ENCODE data around the gene KIAA0232.

The KIAA0232 gene

DNA sequence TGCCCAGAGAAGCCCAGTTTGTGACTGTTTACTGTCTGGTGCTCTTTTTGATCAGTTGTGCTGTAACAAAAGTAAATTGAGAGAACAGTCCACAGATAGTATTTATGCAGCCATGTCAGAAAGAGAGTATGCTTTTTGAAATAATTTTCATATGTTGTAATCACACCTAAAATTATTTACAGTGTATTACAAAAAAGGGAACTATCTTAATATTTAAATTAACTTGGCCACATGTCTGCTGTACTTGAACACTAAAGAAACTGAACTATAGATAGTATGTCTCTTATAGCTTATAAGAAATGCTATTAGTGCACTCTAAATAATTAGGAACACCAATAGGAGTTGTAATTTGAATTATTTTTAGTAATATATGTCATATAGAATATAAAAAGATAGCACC lies 30.2 kb downstream of the KIAA0232 start:
- TF ChIP-seq, protein P1, sequence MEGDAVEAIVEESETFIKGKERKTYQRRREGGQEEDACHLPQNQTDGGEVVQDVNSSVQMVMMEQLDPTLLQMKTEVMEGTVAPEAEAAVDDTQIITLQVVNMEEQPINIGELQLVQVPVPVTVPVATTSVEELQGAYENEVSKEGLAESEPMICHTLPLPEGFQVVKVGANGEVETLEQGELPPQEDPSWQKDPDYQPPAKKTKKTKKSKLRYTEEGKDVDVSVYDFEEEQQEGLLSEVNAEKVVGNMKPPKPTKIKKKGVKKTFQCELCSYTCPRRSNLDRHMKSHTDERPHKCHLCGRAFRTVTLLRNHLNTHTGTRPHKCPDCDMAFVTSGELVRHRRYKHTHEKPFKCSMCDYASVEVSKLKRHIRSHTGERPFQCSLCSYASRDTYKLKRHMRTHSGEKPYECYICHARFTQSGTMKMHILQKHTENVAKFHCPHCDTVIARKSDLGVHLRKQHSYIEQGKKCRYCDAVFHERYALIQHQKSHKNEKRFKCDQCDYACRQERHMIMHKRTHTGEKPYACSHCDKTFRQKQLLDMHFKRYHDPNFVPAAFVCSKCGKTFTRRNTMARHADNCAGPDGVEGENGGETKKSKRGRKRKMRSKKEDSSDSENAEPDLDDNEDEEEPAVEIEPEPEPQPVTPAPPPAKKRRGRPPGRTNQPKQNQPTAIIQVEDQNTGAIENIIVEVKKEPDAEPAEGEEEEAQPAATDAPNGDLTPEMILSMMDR (IDR thresholded peaks at IDR 0.05; ENCODE audit: low read depth, low read length, missing control alignments), result no peak
- in situ Hi-C loops (cut with HindIII; ENCODE audit: low sequenced_read_pairs), result no loop called here
- no peak for DNase-seq (ENCODE audit: low read depth)
- H3K4me3 ChIP-seq (ENCODE audit: low read depth, low read length), result no peak overlapping the region

DNA sequence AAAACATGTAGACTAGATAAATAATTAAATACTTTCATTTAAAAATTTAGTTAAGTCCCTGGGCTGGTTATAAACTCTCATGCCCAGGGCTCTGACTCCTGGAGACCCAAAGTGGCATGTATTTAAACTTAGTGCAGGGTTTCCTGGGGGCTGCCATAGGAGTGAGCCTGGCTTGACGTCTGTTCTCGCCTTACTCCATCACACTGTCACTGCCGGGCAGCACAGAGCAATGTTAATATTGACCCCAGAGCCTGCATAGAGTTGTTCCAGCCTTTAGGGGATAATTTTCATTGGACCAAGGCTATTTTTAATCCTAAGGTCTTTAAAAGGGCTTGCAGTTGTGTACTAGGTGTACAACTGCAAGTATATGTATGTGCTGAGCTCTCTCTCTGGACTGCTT lies 31.2 kb downstream of the KIAA0232 start:
- in situ Hi-C loops (cut with HindIII; ENCODE audit: low sequenced_read_pairs), result no loop called here
- TF ChIP-seq, protein P1 (IDR thresholded peaks at IDR 0.05; ENCODE audit: low read depth, low read length, missing control alignments), result no peak
- H3K4me3 ChIP-seq (ENCODE audit: low read depth, low read length), result no peak overlapping the region
- DNase-seq (ENCODE audit: low read depth), result no peak

DNA sequence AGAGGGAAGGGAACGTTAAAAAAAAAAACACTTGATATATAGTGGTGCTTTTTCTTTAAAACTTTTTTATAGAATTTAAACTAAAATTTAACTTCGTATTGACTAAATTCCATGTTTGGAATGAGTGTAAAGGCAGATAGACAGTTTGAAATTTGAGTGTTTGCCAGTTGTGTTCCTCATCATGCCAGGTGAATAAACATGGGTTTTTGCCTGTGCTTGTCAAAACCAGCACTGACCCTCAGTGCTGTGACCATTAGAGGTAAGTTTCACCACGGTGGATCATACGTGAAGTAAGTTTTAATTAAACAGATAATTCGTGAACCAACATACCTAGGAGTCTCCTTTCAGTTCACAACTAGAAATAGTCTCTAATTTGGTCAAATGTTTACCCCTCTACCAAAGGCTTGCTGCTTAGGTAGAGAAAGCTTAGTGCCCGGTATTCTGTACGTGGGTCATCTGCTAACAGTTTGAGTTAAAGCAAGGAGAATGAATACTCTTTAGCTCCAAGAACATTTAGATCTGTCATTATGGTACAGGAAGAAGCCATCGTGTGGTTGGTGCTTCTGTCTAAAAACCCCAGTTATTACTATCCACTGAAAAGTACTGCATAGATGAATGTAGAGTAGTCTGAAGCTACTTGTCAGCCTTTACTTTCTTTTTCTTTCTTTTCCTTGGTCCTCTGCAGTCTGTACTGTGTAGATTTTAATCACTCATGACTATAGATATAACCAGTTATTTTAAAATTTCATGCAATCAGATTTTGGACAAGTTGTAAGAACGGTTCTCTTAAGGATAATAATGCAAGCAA lies 32.7 kb downstream of the KIAA0232 start:
- in situ Hi-C loops (cut with HindIII; ENCODE audit: low sequenced_read_pairs), result no loop called here
- DNase-seq (ENCODE audit: low read depth), result no peak
- H3K4me3 ChIP-seq (ENCODE audit: low read depth, low read length), result no peak overlapping the region
- TF ChIP-seq, protein P1 (IDR thresholded peaks at IDR 0.05; ENCODE audit: low read depth, low read length, missing control alignments), result no peak

DNA sequence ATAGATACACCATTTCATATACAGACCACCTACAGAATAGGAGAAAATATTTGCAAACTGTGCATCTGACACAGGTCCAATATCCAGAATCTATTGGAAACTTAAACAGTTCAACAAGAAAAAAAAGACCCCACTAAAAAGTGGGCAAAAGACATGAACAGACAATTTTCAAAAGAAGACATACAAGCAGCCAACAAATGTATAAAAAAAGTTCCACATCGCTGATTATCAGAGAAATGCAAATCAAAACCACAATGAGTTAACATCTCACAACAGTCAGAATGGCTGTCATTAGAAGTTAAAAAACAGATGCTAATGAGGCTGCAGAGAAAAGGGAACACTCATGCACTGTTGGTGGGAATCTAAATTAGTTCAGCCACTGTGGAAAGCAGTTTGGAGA lies 36.8 kb downstream of the KIAA0232 start:
- H3K4me3 ChIP-seq (ENCODE audit: low read depth, low read length), result no peak overlapping the region
- TF ChIP-seq, protein P1 (IDR thresholded peaks at IDR 0.05; ENCODE audit: low read depth, low read length, missing control alignments), result no peak
- in situ Hi-C loops (cut with HindIII; ENCODE audit: low sequenced_read_pairs), result no loop called here
- no peak for DNase-seq (ENCODE audit: low read depth)

DNA sequence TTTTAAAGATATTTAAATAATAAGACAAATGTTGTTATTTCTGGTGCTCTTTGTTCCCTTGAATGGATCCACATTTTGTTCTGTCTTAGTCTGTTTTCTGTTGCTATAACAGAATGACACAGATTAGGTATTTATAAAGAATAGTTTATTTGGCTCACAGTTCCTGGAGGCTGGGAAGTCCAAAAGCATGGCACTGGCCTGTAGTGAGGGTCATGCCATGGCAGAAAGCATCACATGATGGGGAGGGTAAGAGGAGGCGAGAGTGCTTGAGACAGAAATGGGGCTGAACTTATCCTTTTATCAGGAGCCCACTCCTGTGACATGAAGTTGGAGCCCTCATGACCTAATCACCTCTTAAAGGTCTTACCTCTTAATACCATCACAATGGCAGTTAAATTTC lies 38.2 kb downstream of the KIAA0232 start:
- in situ Hi-C loops (cut with HindIII; ENCODE audit: low sequenced_read_pairs), result no loop called here
- TF ChIP-seq, protein P1 (IDR thresholded peaks at IDR 0.05; ENCODE audit: low read depth, low read length, missing control alignments), result no peak
- DNase-seq (ENCODE audit: low read depth), result no peak
- H3K4me3 ChIP-seq (ENCODE audit: low read depth, low read length), result no peak overlapping the region

DNA sequence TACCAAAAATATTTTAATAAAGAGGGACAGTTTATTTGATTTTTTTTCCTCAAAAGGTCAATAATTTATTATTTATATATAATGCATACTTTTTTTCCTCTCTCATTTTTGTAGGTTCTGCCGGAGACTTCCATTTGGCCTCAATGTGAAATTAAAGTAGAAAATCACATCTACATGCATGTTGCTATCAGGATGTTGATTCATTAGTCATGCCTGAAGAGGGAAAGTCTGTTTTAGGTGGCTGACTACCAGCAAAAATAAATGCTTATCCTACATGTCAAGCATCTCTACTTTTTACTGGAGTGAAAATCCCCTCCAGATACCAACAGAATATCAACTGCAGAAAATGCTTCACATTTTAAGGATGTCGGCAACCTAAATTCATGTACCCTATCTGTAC lies 41.5 kb downstream of the KIAA0232 start:
- H3K4me3 ChIP-seq (ENCODE audit: low read depth, low read length), result no peak overlapping the region
- TF ChIP-seq, protein P1 (IDR thresholded peaks at IDR 0.05; ENCODE audit: low read depth, low read length, missing control alignments), result no peak
- DNase-seq (ENCODE audit: low read depth), result no peak
- in situ Hi-C loops (cut with HindIII; ENCODE audit: low sequenced_read_pairs), result no loop called here

All from astrocyte of the cerebellum (primary cell).